ENCODE data around the gene CASP3.
"Not testable (repeated sequence)": the region's sequence is repeated elsewhere in the genome, so short reads cannot be mapped to it uniquely, and the experiment has no call there.

Gene CASP3

DNA sequence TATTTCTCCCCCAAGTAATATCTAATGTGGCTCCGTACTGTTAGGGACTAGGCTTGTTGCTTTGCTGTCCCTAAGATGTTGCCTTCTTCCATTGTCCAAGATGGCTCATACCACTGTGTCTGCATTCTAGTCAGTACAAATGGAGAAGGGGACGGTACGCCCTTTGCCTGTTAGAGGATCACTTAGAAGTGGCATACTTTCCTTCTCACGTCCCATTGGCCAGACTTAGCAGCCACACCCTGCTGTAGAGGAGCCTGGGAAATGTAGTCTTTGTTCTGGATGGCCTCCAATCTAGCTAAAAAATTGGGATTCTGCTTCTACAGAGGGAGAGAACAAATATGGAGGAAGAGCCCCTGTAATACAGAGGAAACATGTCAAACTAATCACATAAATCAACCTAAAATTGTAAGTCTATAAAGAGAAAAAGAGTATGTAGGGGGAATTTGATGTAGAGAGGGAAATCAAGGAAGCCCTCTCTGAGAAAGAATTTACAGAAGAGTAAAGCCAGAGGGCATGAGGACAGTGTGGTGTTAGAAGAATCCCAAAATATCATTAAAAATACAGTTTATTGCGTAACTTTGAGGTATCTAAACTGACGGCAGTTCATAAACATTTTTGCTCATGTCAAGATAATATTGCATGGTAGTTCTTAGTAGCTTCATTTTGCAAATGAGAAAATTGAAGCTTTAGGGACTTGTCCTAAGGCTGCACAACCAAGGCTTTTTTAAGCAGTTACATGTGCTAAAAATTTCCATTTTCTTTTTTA is 15.4 kb upstream of the CASP3 start:
- FAIRE-seq, result no peak

DNA sequence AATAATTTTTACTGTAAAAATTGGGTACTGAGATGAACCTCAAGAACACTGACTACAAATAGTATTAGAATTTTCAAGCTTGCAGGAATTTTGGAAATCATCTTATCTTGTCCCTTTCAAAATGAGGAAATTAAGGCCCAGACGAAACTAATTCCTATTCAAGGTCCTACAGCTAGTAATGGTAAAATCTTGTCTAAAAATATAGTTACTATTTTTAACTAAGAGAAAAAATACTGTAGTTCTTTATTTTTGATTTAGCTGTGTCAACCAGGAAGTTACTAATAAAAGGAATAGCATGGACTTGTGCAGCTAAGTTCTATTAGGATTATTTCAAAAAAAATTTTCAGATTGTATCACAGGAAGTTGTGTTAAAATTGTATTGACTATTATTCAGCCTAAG is 13.0 kb upstream of the CASP3 start:
- DNase-seq (ENCODE audit: insufficient read length, low spot score), result no peak
- no peak for FAIRE-seq

More for the DNA sequence above, 15.4 kb upstream of the CASP3 start:
- no peak for DNase-seq (ENCODE audit: insufficient read length, low spot score)

DNA sequence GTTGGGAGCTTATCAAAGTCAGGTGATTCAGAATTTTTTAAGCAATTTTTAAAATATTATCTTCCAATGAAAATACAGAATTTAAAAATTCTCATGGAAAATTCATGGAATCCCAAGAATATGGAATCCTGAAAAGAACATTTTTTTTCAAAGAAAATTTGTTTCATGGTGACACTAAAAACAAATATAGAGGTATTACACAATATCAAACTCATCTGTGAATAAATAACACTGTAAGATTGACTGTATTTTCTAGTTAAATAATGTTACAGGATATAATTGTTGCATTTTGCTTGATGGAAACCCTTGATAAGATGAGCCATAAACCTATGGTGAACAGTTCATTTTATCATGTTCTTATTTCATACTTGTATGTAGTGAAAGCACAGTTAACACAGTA is 11.7 kb upstream of the CASP3 start:
- FAIRE-seq (no peak), DNase-seq (ENCODE audit: insufficient read length, low spot score) (no peak)

- not testable (repeated sequence) for FAIRE-seq; DNase-seq (ENCODE audit: insufficient read length, low spot score)
Measured at GRCh38 chr4:184657820-184658219, 8.6 kb upstream of the CASP3 start.

DNA sequence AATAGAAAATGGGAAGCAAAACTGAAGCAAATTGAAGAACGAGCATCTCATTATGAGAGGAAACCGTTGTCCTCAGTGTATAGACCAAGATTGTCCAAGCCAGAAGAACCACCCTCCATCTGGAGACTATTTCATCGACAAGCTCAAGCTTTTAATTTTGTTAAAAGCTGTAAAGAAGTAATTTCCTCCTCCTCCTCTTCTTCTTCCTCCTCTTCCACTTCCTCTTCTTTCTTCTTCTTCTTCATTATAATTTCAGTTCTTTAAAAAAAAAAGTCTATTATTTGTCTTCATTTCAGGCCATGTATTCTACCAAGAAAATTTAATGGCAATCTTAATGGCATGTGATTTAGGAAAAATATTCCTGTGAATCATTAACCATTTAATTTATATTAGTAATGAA is 7.9 kb upstream of the CASP3 start:
- no peak for FAIRE-seq
- no peak for DNase-seq (ENCODE audit: insufficient read length, low spot score)

DNA sequence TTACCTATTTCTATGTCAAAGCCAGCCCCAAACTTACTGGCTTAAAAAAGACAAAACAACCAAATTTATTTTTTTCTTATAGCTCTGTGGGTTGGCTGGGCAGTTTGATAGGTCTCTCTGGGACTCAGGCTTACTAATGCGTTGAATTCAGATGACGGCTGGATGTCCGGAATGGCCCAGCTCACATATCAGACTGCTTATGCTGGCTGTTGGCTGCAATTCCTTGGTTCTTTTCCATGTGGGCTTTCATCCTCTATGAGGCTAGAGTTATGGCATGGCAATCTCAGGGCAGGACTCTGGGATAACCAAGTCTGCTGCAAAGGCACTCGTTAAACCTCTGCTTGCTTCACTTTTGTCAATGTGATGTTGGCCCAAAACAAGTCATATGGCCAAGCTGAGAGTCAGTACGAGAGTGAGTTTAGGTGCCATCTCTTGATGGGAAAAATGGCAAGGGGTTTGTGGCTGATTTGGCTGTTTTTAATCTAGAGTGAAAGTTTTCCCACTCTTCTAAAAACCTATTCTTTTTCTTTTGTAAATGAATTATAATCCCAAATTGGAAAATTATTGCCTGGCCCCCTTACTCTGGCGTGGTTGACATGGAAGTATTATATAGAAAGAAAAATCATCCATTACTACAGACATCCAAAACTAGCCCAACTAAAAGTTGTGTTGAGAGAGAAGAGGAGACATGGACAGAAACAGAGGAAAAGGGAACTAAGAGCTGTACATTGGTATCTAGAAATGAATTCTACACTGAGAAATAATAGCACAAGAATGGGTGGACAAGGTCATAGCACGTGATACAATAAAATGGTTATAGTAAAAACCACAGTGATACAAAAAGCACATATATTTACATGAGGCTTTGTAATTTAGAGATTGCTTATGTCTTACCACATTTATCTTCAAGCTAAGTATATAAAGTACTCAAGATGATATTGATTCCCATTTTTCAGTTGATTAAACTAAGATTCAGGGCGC is 6.9 kb upstream of the CASP3 start:
- FAIRE-seq, result no peak

GRCh38 chr4:184653650-184654049 is 4.4 kb upstream of the CASP3 start:
- peak; percentile 62 for DNase-seq (ENCODE audit: insufficient read length, low spot score)
- FAIRE-seq, result peak; percentile 55

More for the DNA sequence above, 6.9 kb upstream of the CASP3 start:
- DNase-seq (ENCODE audit: insufficient read length, low spot score), result no peak

DNA sequence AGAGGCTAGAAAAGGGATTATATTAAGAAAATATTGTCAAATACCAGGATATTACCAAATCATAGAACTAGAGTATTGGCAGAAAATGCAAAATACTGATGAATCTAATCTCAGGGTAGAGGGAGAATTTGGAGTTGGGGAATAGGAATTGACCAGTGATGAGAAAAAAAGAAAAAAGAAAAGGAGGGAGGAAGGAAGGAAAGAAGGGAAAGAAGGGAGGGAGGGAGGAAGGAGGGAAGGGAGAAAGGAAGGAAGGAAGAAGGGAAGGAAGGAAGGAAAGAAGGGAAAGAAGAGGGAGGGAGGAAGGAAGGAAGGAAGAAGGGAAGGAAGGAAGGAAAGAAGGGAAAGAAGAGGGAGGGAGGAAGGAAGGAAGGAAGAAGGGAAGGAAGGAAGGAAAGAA is 3.4 kb upstream of the CASP3 start:
- DNase-seq (ENCODE audit: insufficient read length, low spot score); FAIRE-seq: not testable (repeated sequence)

- FAIRE-seq (no peak), DNase-seq (ENCODE audit: insufficient read length, low spot score) (no peak)
Measured at GRCh38 chr4:184651899-184652298, 2.7 kb upstream of the CASP3 start.

DNA sequence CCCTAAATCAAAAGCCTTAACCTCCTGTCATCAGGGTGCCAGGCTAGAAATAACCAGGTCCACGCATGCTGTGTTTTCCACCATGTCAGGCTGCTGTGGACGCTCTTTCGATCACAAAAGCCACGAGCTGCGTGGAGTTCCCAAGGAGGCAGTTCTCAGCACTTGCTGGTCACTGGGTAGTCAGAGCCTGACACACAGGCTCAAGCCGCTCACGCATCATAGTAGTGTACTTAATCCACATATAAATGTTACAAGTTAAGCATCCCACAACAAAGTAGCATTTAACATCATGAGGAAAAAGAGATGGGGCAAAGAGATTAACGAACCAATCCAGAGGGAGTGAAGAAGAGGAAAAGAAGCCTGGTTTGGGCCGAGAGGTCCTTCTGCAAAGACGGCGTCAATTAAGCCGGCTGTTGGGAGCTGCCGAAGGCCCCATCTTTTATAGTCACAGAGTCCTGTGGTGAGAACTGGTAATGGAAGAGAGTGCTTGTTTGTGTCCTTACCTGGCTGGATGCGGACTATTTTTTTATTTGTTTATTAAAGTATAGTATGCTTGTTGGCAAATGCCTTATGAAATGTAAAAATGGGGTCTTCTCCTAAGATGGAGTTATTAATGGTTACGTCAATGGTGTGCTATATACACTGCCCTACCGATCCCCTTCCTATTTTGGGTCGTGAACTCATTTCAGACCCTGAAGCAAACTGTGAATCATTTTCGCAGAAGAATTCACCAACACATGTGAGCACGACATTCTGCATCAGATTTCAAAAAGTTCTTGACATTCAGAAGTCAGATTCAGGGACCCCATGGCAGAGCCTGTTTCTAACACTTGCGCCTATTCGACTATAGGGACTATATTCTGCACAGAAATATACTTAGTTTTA is 966 bp upstream of the CASP3 start:
- DNase-seq (ENCODE audit: insufficient read length, low spot score) (peak; percentile 20), FAIRE-seq (no peak)

DNA sequence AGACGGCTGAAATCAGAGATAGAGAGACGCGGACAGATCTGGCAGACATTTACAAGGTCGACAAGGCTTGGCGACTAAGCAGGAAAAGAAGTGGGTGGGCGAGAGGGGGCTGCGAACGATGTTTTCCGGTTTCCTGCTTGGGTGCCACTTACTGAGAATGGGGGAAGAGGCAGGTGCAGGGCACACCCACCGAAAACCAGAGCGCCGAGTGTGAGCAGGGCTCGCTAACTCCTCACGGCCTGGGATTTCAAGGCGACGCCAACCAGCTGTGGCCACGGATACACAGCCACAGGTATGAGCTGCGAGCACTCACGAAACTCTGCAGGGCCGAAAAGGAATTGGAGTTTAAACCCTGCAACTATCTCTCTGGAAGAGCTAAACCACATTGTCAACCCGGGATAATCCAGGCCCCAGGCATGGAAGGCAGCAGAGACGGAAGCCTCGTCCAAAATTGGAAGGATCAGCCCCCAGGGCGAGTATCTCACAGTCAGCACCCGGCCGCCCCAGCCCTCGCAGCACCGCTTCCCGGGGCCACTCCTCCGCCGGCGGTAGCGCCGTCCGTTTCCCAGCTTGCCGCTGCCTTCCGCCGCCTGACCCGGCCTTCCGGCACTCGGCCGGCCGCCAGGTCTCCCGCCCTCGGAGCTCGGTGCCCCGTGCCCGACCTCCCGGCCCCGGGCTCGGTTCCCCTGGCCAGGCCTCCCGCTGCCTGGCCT is 778 bp downstream of the CASP3 start:
- FAIRE-seq (no peak), DNase-seq (ENCODE audit: insufficient read length, low spot score) (peak; percentile 22)

- DNase-seq (ENCODE audit: insufficient read length, low spot score) (no peak), FAIRE-seq (no peak)
Measured at GRCh38 chr4:184648054-184648312, 1.3 kb downstream of the CASP3 start.

GRCh38 chr4:184647266-184648053 is 1.8 kb downstream of the CASP3 start:
- FAIRE-seq, result no peak
- no peak for DNase-seq (ENCODE audit: insufficient read length, low spot score)

GRCh38 chr4:184645904-184646610 is 3.2 kb downstream of the CASP3 start:
- DNase-seq (ENCODE audit: insufficient read length, low spot score) (no peak), FAIRE-seq (no peak)

DNA sequence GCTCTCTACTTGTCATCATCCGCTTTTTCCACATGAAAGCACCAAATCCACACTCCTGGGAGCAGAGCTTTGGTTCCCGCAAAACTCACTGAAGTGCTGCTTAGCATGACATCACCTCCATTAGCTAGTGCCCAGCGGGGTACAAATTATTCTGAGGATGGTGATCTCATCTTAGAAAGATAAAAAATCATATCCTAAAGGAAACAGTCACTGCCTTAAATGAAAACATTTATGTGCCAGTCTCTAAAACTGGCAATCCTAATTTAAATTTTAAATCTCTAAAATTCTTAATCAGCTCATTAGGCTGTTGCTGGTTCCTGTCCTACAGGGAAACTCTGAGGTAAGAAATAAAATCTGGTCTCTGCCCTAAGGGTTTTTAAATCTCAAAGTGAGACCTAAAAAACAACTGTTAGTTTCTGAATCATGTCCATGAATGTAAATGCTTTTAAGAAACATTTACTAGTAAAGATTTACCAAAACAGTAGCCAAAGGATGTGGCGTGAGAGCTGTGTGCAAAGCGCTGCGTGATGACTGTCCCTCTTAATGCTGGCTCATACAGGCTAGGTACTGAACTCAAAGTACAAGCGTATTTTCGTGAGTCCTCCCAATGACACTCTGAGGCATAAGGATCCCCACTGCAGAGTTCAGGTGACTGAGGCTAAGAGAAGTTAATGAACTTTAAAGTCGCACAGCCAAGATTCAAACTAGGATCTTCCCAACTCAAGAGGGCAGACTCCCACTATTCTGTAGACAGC is 4.5 kb downstream of the CASP3 start:
- no peak for FAIRE-seq
- no peak for DNase-seq (ENCODE audit: insufficient read length, low spot score)

- DNase-seq (ENCODE audit: insufficient read length, low spot score) (no peak), FAIRE-seq (no peak)
Measured at GRCh38 chr4:184643731-184644130, 5.5 kb downstream of the CASP3 start.

DNA sequence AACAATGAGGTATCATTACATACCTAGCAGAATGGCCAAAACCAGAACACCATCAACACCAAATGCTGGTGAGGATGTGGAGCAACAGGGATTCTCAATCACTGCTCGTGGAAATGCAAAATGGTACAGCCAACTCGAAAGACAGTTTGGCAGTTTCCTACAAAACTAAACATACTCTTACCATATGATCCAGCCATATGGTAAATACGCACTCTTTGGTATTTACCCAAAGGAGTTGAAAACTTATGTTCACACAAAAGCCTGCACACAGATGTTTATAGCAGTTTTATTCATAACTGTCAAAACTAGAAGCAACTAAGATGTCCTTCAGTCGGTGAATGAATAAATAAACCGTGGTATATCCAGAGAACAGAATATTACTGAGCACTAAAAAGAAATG is 7.8 kb downstream of the CASP3 start:
- peak; percentile 23 for FAIRE-seq

DNA sequence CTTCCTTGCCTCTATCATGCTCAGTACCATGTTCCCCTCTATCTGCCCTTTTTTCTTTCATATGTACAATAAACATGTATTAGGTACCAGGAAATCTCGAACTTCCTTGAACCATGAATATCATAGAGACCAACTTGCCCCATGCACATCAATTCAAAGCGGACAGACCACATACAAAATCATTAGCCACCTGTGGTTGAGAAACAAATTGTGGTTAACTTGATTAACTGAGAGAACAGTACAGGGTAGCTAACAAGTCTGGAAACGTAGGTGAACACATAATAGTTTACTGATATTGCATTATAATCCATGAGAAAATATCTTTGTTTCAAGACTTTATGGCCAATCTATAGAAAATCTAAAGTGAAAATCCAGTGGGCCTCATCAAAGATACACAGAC is 8.2 kb downstream of the CASP3 start:
- DNase-seq (ENCODE audit: insufficient read length, low spot score) (no peak), FAIRE-seq (no peak)

More for the DNA sequence above, 7.8 kb downstream of the CASP3 start:
- no peak for DNase-seq (ENCODE audit: insufficient read length, low spot score)

All from HTR-8/SVneo (cell line).